ENCODE data around the gene FGF12. TPM values are rescaled to one million over a fixed set of nuclear protein-coding genes. Genes with fewer than 3 reads are reported as not detected.

The FGF12 gene
- polyA plus RNA-seq, 1 of the 3 experiments (the other 2 are of a cell fraction) = 0.30 TPM

- Histone ChIP-seq H3K9me2 (no peaks in the 10 kb centered on the region), H3K36me3 (replicated peaks in 1 of 2; ENCODE audit: control insufficient read depth in 1 of 2, insufficient read depth in 2 of 2, low read length in 1 of 2) (no peaks in the 10 kb centered on the region), H3K4me2 (no peak overlapping the region), H3K27ac (ENCODE audit: low read depth in 2 of 2, low read length in 1 of 2) (no peak overlapping the region), H3K27me3 (ENCODE audit: insufficient read depth) (no peaks in the 10 kb centered on the region), H3K79me2 (ENCODE audit: insufficient read depth) (no peaks in the 10 kb centered on the region), H3K4me1 (ENCODE audit: control insufficient read depth in 1 of 2, insufficient read depth in 2 of 2, low read depth in 1 of 2, low read length in 1 of 2) (peaks cover 0 to 3% of the 10 kb centered on the region in 2 experiments; a peak in 1 of 4 replicates), H3F3A (replicated peaks; ENCODE audit: insufficient read depth) (no peaks in the 10 kb centered on the region), H3K9me3 (no peaks in the 10 kb centered on the region), H4K20me1 (ENCODE audit: insufficient read depth) (no peaks in the 10 kb centered on the region), H3K4me3 (ENCODE audit: low read depth in 2 of 2, low read length in 1 of 2) (no peak overlapping the region), H3K9ac (no peak overlapping the region), H2AFZ (ENCODE audit: low read depth) (no peak overlapping the region)
- 29% methylated on average over 2 of the region's 2 CpGs for WGBS (ENCODE audit: low lambda C conversion rate)
- CTCF ChIA-PET = interaction anchor here (1.2 kb wide), 1 partner anchor 240 kb away, joined by 3 read pairs; no protein-coding TSS in a partner anchor
- POLR2A ChIA-PET = no interaction called here
- no peak for TF ChIP-seq EP300 (IDR thresholded peaks at IDR 0.05; ENCODE audit: borderline replicate concordance in 1 of 2, low read depth in 1 of 2, low read length in 1 of 2)
- TF ChIP-seq JUND (IDR thresholded peaks at IDR 0.05) = no peak
- TF ChIP-seq POLR2AphosphoS5 (IDR thresholded peaks at IDR 0.05; ENCODE audit: low read depth, low read length) = no peak
- TF ChIP-seq PBX3 (IDR thresholded peaks at IDR 0.05) = no peak
- no peak for TF ChIP-seq ELF1 (IDR thresholded peaks at IDR 0.05)
- no peak for TF ChIP-seq SIN3A (IDR thresholded peaks at IDR 0.05; ENCODE audit: borderline replicate concordance, low read depth, low read length)
- no peak for TF ChIP-seq FOXM1 (IDR thresholded peaks at IDR 0.05; ENCODE audit: low read depth)
- no peak for TF ChIP-seq CTCF (IDR thresholded peaks at IDR 0.05)
- TF ChIP-seq FOXJ3 (CRISPR knock-in tag; IDR thresholded peaks at IDR 0.05) = no peak
- no peak for TF ChIP-seq RXRA (IDR thresholded peaks at IDR 0.05; ENCODE audit: borderline replicate concordance, low read depth)
- TF ChIP-seq TEAD4 (IDR thresholded peaks at IDR 0.05; ENCODE audit: borderline replicate concordance, insufficient read depth) = no peak
- TF ChIP-seq GABPA (IDR thresholded peaks at IDR 0.05; ENCODE audit: low read depth) = no peak
- TF ChIP-seq MAX (IDR thresholded peaks at IDR 0.05; ENCODE audit: low read depth) = no peak
- TF ChIP-seq TAF1 (IDR thresholded peaks at IDR 0.05; ENCODE audit: borderline replicate concordance, low read depth, low read length) = no peak
- no peak for TF ChIP-seq IRF3 (IDR thresholded peaks at IDR 0.05; ENCODE audit: low read depth, low read length)
- no peak for TF ChIP-seq USF2 (IDR thresholded peaks at IDR 0.05; ENCODE audit: borderline replicate concordance, low read depth, low read length)
- no peak for TF ChIP-seq FOSL2 (IDR thresholded peaks at IDR 0.05; ENCODE audit: borderline replicate concordance, low read depth)
- TF ChIP-seq RCOR1 (IDR thresholded peaks at IDR 0.05; ENCODE audit: low read length) = no peak
- no peak for TF ChIP-seq NFIC (IDR thresholded peaks at IDR 0.05; ENCODE audit: borderline replicate concordance)
- no peak for TF ChIP-seq RFX5 (IDR thresholded peaks at IDR 0.05; ENCODE audit: low read length)
- DNase-seq = no peak
Measured at GRCh38 chr3:192573240-192573639, 154.1 kb downstream of the FGF12 start.
